Ishikawa (cell line): ENCODE data around the gene ASB13.

Experiments used
- FOXM1 ChIP-seq: IDR thresholded peaks from 2 replicates; pipeline ENCODE4 v1.6.1; 2012; ENCODE audit warnings: low read depth, borderline replicate concordance
- YY1 ChIP-seq: IDR thresholded peaks from 2 replicates; pipeline ENCODE4 v1.6.1; 2012; ENCODE audit warnings: low read depth

GRCh38 chr10:5655121-5655520 is 11.3 kb downstream of the ASB13 start:
- TF ChIP-seq YY1 (no peak), FOXM1 (no peak)
